CD4-positive, alpha-beta T cell (primary cell): ENCODE data around the gene CNTRL. TPM values are rescaled to one million over a fixed set of nuclear protein-coding genes. Genes with fewer than 3 reads are reported as not detected.
"Not testable (repeated sequence)": the region's sequence is repeated elsewhere in the genome, so short reads cannot be mapped to it uniquely, and the experiment has no call there.

ENCODE experiments used
- ATAC-seq: fragments of 200-7000 bp; cut with Tn5 transposase; one replicate; pipeline ENCODE4 v1.10.0; 2022; ENCODE audit warnings: mild to moderate bottlenecking; ENCODE audit not compliant: poor library complexity
- CTCF ChIA-PET: fragments of 350-600 bp; sonication (Branson Sonifier 250); formaldehyde crosslinking; loops from one replicate; lab custom pipeline; 2021; ENCODE audit warnings: antibody characterized with exemption, inconsistent platforms; lab: Charles Lee
- POLR2A ChIA-PET: fragments of 350-600 bp; sonication (Branson Sonifier 250); formaldehyde crosslinking; loops from one replicate; lab custom pipeline; 2021; ENCODE audit warnings: antibody characterized with exemption, inconsistent platforms; lab: Charles Lee
- DNase-seq, 14 experiments: peaks; one replicate each; pipeline ENCODE4 v3.0.0-alpha.2; 2013 to 2020; ENCODE audit warnings: mixed read lengths in 2 of 14
- H3K27ac ChIP-seq, 2 donors: one replicate each; pipeline versions ENCODE4 v1.5.1 to v1.7.0; 2013; ENCODE audit warnings: low read length in 2 of 2, low read depth in 1 of 2, mild to moderate bottlenecking in 1 of 2
- H3K27me3 ChIP-seq, 2 experiments: 1 replicate in 1 of 2; 2 replicates in 1 of 2; pipeline versions ENCODE4 v1.6.1 to v1.7.0; 2013; ENCODE audit warnings: low read length in 2 of 2, control low read depth in 1 of 2, mild to moderate bottlenecking in 1 of 2, moderate library complexity in 1 of 2; ENCODE audit not compliant: insufficient read depth in 2 of 2, control insufficient read depth in 1 of 2
- H3K36me3 ChIP-seq: one replicate; pipeline ENCODE4 v1.6.1; 2013; ENCODE audit warnings: low read length, control low read depth; ENCODE audit not compliant: insufficient read depth
- H3K4me1 ChIP-seq: one replicate; pipeline ENCODE4 v1.6.1; 2013; ENCODE audit warnings: low read length, control low read depth; ENCODE audit not compliant: insufficient read depth
- H3K4me3 ChIP-seq: one replicate; pipeline ENCODE4 v1.5.1; 2013; ENCODE audit warnings: mild to moderate bottlenecking, low read length, moderate library complexity
- H3K9me3 ChIP-seq, 2 experiments: 1 replicate in 1 of 2; 2 replicates in 1 of 2; pipeline versions ENCODE4 v1.6.1 to v1.7.0; 2013; ENCODE audit warnings: low read length in 2 of 2, mild to moderate bottlenecking in 2 of 2, control low read depth in 1 of 2, moderate library complexity in 1 of 2; ENCODE audit not compliant: control insufficient read depth in 1 of 2, insufficient read depth in 1 of 2
- H3K27ac Mint-ChIP-seq: one replicate; pipeline ENCODE4 v1.8.0; 2020; ENCODE audit warnings: mixed read lengths
- H3K27me3 Mint-ChIP-seq: one replicate; pipeline ENCODE4 v1.8.0; 2021; ENCODE audit warnings: mixed read lengths
- H3K36me3 Mint-ChIP-seq: one replicate; pipeline ENCODE4 v1.8.0; 2021; ENCODE audit warnings: low read depth, mixed read lengths
- H3K4me1 Mint-ChIP-seq: one replicate; pipeline ENCODE4 v1.8.0; 2021; ENCODE audit warnings: low read depth, mixed read lengths
- H3K4me3 Mint-ChIP-seq: one replicate; pipeline ENCODE4 v1.8.0; 2020; ENCODE audit warnings: mild to moderate bottlenecking, mixed read lengths
- H3K9me3 Mint-ChIP-seq: one replicate; pipeline ENCODE4 v1.8.0; 2020; ENCODE audit warnings: mixed read lengths
- intact Hi-C, 2 experiments: fragments of 100-400 bp; cut with DNase I in 1 of 2; cut with micrococcal nuclease in 1 of 2; formaldehyde crosslinking; loops; one replicate each; pipeline versions ENCODE4 v1.15.1 to v1.9.0; 2023 to 2025; cut with DNase I, micrococcal nuclease
- total RNA-seq, 174 experiments: library from RNA in 2 of 174; stranded (reverse) in 2 of 174; gene quantifications; one replicate each; pipeline ENCODE4 v1.2.3 and lab custom pipeline; 2021 to 2026
- TF ChIP-seq, protein P1 (sequence below): fragments of 200-600 bp; IDR thresholded peaks from one replicate; pipeline ENCODE4 v1.8.0; 2022; ENCODE audit warnings: antibody characterized with exemption, mild to moderate bottlenecking

Gene CNTRL
- total RNA-seq, 2 experiments from 2014 or later: 35.1 to 38.1 TPM

DNA sequence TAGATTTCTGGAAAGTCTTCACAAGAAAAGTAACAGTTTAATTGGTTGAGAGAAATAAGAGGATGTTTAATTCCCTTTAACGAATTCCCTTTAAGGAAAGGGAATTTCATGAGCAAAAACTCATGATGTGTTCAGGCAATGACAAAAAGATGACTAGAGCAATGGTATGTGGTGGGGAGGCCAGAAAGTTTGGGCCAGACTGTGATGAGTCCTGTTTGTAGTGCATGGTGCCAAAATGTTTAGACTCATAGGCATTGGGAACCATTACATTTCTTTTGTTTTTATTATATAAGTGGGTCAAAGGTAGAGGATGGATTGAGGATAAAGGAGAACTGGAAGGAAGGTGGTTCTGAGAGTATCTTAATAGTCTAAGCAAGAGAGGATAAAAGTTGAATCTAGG lies 10.9 kb downstream of the CNTRL start:
- intact Hi-C loops: no loop called here
- Histone ChIP-seq H3K27ac (no peak overlapping the region), H3K9me3 (no peaks in the 10 kb centered on the region), H3K4me3 (no peak overlapping the region), H3K27me3 (no peaks in the 10 kb centered on the region), H3K36me3 (peaks cover 47% of the 10 kb centered on the region), H3K4me1 (no peaks in the 10 kb centered on the region)
- H3K9me3 Mint-ChIP-seq: no peaks in the 10 kb centered on the region
- ChIA-PET CTCF (no interaction called here), POLR2A (interaction anchor here (0.8 kb wide), 1 partner anchor 13 kb away, joined by 3 read pairs; no protein-coding TSS in a partner anchor)
- TF ChIP-seq, protein P1, sequence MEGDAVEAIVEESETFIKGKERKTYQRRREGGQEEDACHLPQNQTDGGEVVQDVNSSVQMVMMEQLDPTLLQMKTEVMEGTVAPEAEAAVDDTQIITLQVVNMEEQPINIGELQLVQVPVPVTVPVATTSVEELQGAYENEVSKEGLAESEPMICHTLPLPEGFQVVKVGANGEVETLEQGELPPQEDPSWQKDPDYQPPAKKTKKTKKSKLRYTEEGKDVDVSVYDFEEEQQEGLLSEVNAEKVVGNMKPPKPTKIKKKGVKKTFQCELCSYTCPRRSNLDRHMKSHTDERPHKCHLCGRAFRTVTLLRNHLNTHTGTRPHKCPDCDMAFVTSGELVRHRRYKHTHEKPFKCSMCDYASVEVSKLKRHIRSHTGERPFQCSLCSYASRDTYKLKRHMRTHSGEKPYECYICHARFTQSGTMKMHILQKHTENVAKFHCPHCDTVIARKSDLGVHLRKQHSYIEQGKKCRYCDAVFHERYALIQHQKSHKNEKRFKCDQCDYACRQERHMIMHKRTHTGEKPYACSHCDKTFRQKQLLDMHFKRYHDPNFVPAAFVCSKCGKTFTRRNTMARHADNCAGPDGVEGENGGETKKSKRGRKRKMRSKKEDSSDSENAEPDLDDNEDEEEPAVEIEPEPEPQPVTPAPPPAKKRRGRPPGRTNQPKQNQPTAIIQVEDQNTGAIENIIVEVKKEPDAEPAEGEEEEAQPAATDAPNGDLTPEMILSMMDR: no peak
- no peak overlapping the region for H3K4me3 Mint-ChIP-seq
- ATAC-seq (no peak), DNase-seq (no peak)
- peaks cover 65% of the 10 kb centered on the region for H3K36me3 Mint-ChIP-seq
- H3K27ac Mint-ChIP-seq: no peak overlapping the region
- H3K27me3 Mint-ChIP-seq: no peaks in the 10 kb centered on the region
- peaks cover 37% of the 10 kb centered on the region for H3K4me1 Mint-ChIP-seq

DNA sequence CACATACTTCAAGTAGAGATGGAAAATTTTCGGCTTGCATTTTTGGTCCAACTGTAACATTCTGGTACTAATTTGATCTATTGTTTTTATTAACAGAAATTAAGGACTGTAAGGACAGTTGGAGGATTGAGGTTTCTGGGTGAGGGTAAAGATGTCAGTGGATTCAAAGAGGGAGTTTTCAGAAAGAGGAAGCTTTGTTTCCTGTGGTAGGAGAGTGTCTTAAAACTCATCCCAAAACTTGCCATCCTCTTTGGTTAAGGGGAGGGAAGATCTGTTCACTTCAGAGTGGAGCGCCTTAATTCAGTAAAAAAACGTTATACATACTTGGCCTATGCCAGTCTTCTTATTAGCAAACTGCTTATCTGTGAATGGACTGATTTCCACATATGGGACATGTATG lies 13.8 kb downstream of the CNTRL start:
- H3K4me3 ChIP-seq: no peak overlapping the region
- H3K4me1 Mint-ChIP-seq: peaks cover 27% of the 10 kb centered on the region
- H3K27ac ChIP-seq: no peak overlapping the region
- intact Hi-C loops: no loop called here
- H3K9me3 Mint-ChIP-seq: no peaks in the 10 kb centered on the region
- ChIA-PET POLR2A (interaction anchor here (2.0 kb wide), 1 partner anchor 33 kb away, joined by 4 read pairs; no protein-coding TSS in a partner anchor), CTCF (interaction anchor here (1.1 kb wide), 1 partner anchor 8 kb away, joined by 4 read pairs; no protein-coding TSS in a partner anchor)
- H3K36me3 Mint-ChIP-seq: peaks cover 69% of the 10 kb centered on the region
- DNase-seq (no peak), ATAC-seq (no peak)
- no peaks in the 10 kb centered on the region for H3K27me3 ChIP-seq
- H3K27ac Mint-ChIP-seq: no peak overlapping the region
- H3K4me3 Mint-ChIP-seq: no peak overlapping the region
- H3K36me3 ChIP-seq: peaks cover 38% of the 10 kb centered on the region
- no peaks in the 10 kb centered on the region for H3K9me3 ChIP-seq
- TF ChIP-seq, protein P1: no peak
- no peaks in the 10 kb centered on the region for H3K27me3 Mint-ChIP-seq
- H3K4me1 ChIP-seq: no peaks in the 10 kb centered on the region

DNA sequence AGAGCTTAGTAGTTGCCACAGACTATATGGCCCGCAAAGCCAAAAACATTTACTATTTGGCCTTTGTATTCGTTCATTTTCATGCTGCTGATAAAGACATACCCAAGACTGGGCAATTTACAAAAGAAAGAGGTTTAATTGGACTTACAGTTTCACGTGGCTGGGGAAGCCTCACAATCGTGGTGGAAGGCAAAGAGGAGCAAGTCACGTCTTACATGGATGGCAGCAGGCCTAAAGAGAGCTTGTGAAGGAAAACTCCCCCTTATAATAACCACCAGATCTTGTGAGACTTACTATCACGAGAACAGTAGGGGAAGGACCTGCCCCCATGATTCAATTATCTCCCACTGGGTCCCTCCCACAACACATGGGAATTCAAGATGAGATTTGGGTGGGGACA lies 16.0 kb downstream of the CNTRL start:
- peaks cover 79% of the 10 kb centered on the region for H3K36me3 Mint-ChIP-seq
- H3K9me3 Mint-ChIP-seq, H3K27ac Mint-ChIP-seq, ATAC-seq, H3K4me1 ChIP-seq, H3K27me3 Mint-ChIP-seq, H3K27ac ChIP-seq, H3K27me3 ChIP-seq, DNase-seq, intact Hi-C loops, H3K4me3 ChIP-seq, H3K9me3 ChIP-seq, H3K4me3 Mint-ChIP-seq: not testable (repeated sequence)
- ChIA-PET POLR2A (interaction anchor here (1.5 kb wide), 1 partner anchor 9 kb away, joined by 3 read pairs; no protein-coding TSS in a partner anchor), CTCF (interaction anchor here (1.2 kb wide), 2 partner anchors 9 to 78 kb away, joined by 3 to 5 read pairs; no protein-coding TSS in a partner anchor)
- H3K36me3 ChIP-seq: peaks cover 45% of the 10 kb centered on the region
- peaks cover 18% of the 10 kb centered on the region for H3K4me1 Mint-ChIP-seq

DNA sequence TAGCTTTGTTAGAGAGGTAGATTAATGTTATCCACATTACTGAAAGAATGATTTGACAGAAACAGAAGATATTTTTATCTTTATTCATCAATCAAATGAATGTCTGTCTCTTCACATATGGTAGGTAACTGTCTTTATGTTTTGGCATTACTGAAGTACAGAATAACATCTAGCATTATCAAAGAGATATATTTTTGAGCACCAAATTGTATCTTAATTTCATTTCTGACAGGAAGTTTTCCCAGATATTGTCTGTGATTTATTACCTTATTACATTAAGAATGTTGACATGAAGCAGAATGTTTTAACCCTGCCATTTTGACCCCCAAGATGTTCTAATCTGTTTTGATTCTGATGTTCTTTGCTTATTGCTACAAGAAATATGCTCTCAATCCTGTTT lies 20.3 kb downstream of the CNTRL start:
- no peak overlapping the region for H3K4me3 ChIP-seq
- intact Hi-C loops: no loop called here
- TF ChIP-seq, protein P1: no peak
- no peaks in the 10 kb centered on the region for H3K4me1 ChIP-seq
- POLR2A ChIA-PET: no interaction called here
- H3K4me3 Mint-ChIP-seq: no peak overlapping the region
- H3K36me3 Mint-ChIP-seq: peaks cover 88% of the 10 kb centered on the region
- H3K36me3 ChIP-seq: peaks cover 65% of the 10 kb centered on the region
- no peak overlapping the region for H3K27ac ChIP-seq
- CTCF ChIA-PET: no interaction called here
- H3K4me1 Mint-ChIP-seq: no peaks in the 10 kb centered on the region
- H3K27me3 Mint-ChIP-seq: no peaks in the 10 kb centered on the region
- H3K9me3 Mint-ChIP-seq: no peaks in the 10 kb centered on the region
- H3K9me3 ChIP-seq: no peaks in the 10 kb centered on the region
- DNase-seq: no peak
- H3K27me3 ChIP-seq: no peaks in the 10 kb centered on the region
- no peak overlapping the region for H3K27ac Mint-ChIP-seq
- ATAC-seq: no peak
